HG03565 (cell line): Measurements from ENCODE around the gene TRPM2.

Experiments used
- ATAC-seq: cut with Tn5 transposase; IDR thresholded peaks from one replicate; pipeline ENCODE4 v1.9.1; 2021; ENCODE audit warnings: mild to moderate bottlenecking, moderate library complexity; ENCODE audit not compliant: unreplicated experiment

TRPM2 gene

DNA sequence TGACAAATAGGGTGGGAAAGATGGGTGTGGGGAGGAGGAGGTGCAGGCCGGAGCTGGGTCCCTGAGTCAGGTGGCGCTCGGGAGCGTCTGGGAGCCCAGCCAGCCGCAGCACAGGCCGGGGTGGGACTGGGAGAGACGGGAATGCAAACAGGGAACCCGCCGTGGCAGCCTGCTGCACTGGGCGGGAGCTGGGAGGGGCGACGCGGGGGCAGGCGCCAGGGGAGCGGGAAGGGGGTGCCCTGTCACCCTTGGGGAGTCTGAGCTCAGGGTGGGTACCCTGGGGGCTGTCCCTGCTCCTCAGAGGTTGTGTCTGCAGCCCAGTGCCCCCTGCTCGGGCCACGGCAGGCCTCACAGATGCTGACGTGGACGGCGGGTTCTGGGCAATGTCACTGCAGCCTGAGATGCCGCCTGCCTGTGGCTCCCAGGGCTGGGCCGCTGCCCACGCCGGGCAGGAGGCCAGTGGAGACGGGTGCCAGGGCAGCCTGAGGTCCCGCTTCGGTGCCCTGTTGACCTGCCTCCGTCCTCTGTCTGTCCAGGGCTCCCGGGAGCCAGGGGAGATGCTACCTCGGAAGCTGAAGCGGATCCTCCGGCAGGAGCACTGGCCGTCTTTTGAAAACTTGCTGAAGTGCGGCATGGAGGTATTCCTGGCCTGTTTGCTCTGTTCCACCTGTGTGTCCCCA lies 85.2 kb downstream of the TRPM2 start:
- no peak for ATAC-seq

GRCh38 chr21:44439211-44439600 lies 85.8 kb downstream of the TRPM2 start:
- no peak for ATAC-seq

GRCh38 chr21:44440241-44441040 lies 87.0 kb downstream of the TRPM2 start:
- ATAC-seq, result no peak

DNA sequence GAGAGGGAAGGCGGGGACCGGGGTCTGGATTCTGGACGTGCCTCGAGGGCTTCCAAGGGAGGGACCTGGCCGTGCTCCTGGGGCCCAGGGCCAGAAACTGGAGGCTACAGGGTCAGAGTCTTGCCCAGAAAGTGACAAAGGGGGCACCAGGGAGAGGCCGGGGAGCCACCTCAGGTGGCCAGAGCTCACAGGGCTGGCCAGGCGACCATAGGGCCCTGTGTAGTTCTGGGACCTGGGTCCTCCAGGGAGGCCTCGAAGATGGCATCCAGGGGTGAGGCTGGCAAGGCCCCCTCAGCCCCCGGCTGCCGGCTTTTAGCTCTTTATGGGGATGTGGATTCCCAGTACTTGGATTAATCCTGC lies 87.6 kb downstream of the TRPM2 start:
- ATAC-seq, result no peak

DNA sequence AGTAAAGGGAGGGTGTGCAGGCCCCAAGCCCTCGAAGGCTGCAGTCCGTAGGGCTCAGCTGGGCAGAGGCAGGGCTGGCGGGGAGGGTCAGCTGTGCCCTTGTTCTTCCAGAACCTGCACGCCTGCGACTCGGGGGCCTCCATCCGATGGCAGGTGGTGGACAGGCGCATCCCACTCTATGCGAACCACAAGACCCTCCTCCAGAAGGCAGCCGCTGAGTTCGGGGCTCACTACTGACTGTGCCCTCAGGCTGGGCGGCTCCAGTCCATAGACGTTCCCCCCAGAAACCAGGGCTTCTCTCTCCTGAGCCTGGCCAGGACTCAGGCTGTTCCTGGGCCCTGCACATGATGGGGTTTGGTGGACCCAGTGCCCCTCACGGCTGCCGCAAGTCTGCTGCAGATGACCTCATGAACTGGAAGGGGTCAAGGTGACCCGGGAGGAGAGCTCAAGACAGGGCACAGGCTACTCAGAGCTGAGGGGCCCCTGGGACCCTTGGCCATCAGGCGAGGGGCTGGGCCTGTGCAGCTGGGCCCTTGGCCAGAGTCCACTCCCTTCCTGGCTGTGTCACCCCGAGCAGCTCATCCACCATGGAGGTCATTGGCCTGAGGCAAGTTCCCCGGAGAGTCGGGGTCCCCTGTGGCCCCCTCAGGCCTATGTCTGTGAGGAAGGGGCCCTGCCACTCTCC lies 88.3 kb downstream of the TRPM2 start:
- no peak for ATAC-seq

DNA sequence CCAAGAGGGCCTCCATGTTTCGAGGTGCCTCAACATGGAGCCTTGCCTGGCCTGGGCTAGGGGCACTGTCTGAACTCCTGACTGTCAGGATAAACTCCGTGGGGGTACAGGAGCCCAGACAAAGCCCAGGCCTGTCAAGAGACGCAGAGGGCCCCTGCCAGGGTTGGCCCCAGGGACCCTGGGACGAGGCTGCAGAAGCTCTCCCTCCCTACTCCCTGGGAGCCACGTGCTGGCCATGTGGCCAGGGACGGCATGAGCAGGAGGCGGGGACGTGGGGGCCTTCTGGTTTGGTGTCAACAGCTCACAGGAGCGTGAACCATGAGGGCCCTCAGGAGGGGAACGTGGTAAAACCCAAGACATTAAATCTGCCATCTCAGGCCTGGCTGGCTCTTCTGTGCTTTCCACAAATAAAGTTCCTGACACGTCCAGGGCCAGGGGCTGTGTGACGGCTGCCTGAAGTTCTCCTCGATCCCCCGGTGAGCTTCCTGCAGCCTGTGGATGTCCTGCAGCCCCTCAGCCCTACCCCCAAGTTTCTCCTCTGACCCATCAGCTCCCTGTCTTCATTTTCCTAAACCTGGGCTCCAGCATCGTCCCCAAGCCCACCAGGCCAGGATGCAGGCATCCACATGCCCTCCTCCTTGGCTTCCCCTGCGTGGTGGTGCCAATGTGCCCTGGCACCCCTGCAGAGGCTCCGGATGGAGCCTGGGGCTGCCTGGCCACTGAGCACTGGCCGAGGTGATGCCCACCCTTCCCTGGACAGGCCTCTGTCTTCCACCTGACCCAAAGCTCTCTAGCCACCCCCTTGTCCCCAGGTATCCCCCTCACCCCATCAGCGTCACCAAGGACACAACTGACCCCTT lies 89.1 kb downstream of the TRPM2 start:
- ATAC-seq, result no peak

- no peak for ATAC-seq
These were observed 90.0 kb downstream of the TRPM2 start for GRCh38 chr21:44443291-44443890.

GRCh38 chr21:44443891-44444285 lies 90.5 kb downstream of the TRPM2 start:
- ATAC-seq, result no peak

GRCh38 chr21:44444286-44444931 lies 91.0 kb downstream of the TRPM2 start:
- no peak for ATAC-seq

DNA sequence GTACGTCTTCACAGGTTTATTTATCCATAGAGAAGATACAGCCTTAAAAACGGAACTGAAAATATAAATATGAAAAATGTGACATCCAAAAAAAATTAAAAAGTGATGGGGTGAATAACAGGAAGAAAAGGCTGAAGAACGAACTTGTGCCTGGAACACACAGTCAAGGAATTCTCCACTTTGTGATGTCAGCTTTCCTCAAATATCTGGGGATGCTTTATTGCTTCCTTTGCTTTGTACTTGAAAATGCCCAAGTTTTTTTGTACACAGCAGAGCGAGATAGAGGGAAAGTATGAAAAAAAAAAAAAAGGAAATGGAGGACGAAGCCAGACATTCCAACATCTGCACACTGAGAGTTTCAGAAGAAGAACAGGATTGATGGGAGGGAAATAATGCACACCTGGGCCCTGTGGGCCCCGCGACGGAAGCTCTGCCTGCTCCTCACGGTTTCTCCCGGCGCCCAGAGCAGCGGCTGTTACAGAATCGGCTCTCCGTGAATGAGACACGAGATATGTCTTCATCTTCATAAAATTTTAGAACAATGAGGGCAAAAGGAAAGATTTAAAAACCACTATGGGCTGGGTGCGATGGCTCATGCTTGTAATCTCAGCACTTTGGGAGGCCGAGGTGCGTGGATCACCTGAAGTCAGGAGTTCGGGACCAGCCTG lies 91.9 kb downstream of the TRPM2 start:
- ATAC-seq, result no peak

DNA sequence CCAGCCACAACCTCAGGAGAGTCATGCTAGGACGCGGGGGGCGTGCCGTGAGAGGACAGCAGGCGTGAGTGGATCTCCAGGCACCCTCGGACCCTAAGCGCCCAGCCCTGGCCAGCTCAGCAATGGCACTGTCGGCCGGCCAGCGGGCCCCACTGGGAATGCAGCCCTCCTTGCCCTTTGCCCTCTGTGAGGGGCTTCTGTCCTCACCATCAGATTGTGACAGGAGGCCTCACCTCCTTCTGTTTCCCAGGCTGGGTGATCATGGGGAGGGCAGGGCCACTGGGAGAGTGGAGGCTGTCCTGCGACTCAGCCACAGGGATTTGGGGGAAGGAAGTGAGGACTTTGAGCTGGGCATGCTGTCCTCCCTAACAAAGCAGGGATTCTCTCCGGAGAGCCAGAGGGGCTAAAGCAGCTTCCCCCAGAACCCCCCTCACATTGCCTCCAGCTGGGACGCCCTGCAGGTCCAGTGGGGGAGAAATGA lies 95.3 kb downstream of the TRPM2 start:
- ATAC-seq, result no peak

- ATAC-seq, result no peak
These were observed 96.3 kb downstream of the TRPM2 start for GRCh38 chr21:44449473-44450363.

DNA sequence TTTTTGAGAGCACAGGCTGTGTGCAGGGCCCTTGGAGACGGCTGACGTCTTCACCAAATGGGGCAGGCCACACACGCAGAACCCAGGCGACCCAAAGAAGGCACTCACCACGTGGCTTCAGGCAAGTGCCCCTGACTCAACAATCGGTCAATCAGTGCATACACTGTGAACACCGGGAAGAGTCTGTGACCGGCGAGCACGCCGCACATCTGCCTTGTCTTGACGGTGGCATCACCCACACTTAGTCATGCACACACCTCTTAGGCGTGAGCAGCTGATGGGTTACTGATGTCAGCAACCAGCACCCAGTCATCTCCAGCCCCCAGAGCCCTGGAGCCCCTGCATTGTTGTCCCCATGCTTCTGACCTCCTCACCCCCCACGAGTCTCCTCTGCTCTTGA lies 97.0 kb downstream of the TRPM2 start:
- ATAC-seq, result no peak

GRCh38 chr21:44450999-44451398 lies 97.6 kb downstream of the TRPM2 start:
- no peak for ATAC-seq

DNA sequence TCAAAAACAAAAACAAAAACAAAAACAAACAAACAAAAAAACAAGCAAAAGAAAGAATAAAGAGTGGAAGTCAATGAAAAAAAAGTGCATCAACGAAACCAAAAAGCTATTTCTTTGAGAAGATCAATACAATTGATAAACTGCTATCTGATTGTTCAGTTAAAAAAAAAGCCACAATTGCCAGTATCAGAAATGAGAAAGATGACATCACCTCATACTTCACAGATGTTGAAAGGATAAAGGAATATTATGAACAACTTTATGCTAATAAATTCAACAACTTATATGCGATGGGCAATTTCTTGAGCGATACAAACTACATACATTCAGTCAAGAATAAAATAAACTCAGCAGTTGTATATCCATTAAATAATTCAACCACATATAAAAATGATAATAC lies 99.7 kb downstream of the TRPM2 start:
- ATAC-seq, result no peak

GRCh38 chr21:44454058-44454457 lies 100.6 kb downstream of the TRPM2 start:
- no peak for ATAC-seq

GRCh38 chr21:44454747-44455523 lies 101.5 kb downstream of the TRPM2 start, which contains the start of gene LRRC3:
LRRC3 (plus strand) TSS chr21:44455510; CDS start chr21:44456645, 1,135 bp downstream.
- ATAC-seq, result no peak
